Astrocyte (in vitro differentiated cells and primary cell): ENCODE measurements around the gene ZMIZ1. TPM values are rescaled to one million over a fixed set of nuclear protein-coding genes. Genes with fewer than 3 reads are reported as not detected.

Source experiments
- DNase-seq: peaks from one replicate; pipeline ENCODE4 v3.0.0-alpha.2; 2010; ENCODE audit warnings: low read depth
- FAIRE-seq: peaks from 2 replicates; lab custom pipeline; 2011; peaks lifted over from hg19 to GRCh38; lab: Jason Lieb, UNC
- H2AFZ ChIP-seq: 2 replicates; pipeline ENCODE4 v1.6.0; 2012; ENCODE audit warnings: low read depth, low read length, inconsistent platforms
- H3K27ac ChIP-seq: 2 replicates; pipeline ENCODE4 v1.5.1; 2011; ENCODE audit warnings: low read depth, low read length, inconsistent platforms
- H3K27me3 ChIP-seq: 2 replicates; pipeline ENCODE4 v1.6.0; 2011; ENCODE audit warnings: low read length, inconsistent platforms; ENCODE audit not compliant: insufficient read depth
- H3K36me3 ChIP-seq: 2 replicates; pipeline ENCODE4 v1.5.1; 2011; ENCODE audit warnings: low read length, inconsistent platforms; ENCODE audit not compliant: insufficient read depth
- H3K4me1 ChIP-seq: 2 replicates; pipeline ENCODE4 v1.5.1; 2011; ENCODE audit warnings: low read length, inconsistent platforms; ENCODE audit not compliant: insufficient read depth
- H3K4me2 ChIP-seq: 2 replicates; pipeline ENCODE4 v1.6.0; 2012; ENCODE audit warnings: low read length, inconsistent platforms
- H3K4me3 ChIP-seq: 2 replicates; pipeline ENCODE4 v1.5.1; 2011; ENCODE audit warnings: low read depth, mild to moderate bottlenecking, low read length, inconsistent platforms; ENCODE audit not compliant: insufficient read depth
- H3K79me2 ChIP-seq: 2 replicates; pipeline ENCODE4 v1.6.0; 2012; ENCODE audit warnings: mild to moderate bottlenecking, low read length, inconsistent platforms; ENCODE audit not compliant: insufficient read depth
- H3K9ac ChIP-seq: 2 replicates; pipeline ENCODE4 v1.6.0; 2012; ENCODE audit warnings: mild to moderate bottlenecking, low read length, inconsistent platforms
- H3K9me3 ChIP-seq: 2 replicates; pipeline ENCODE4 v1.5.1; 2012; ENCODE audit warnings: low read depth, mild to moderate bottlenecking, low read length, inconsistent platforms; ENCODE audit not compliant: insufficient read depth
- H4K20me1 ChIP-seq: 2 replicates; pipeline ENCODE4 v1.6.0; 2012; ENCODE audit warnings: low read length, inconsistent platforms; ENCODE audit not compliant: insufficient read depth
- H3K27ac Mint-ChIP-seq: one replicate; pipeline ENCODE4 v1.8.0; 2021; ENCODE audit warnings: mild to moderate bottlenecking, mixed read lengths; ENCODE audit not compliant: unreplicated experiment
- H3K27me3 Mint-ChIP-seq: one replicate; pipeline ENCODE4 v1.8.0; 2021; ENCODE audit warnings: low read depth, mixed read lengths; ENCODE audit not compliant: unreplicated experiment
- H3K36me3 Mint-ChIP-seq: one replicate; pipeline ENCODE4 v1.8.0; 2021; ENCODE audit warnings: low read depth, mixed read lengths; ENCODE audit not compliant: unreplicated experiment
- H3K4me1 Mint-ChIP-seq: one replicate; pipeline ENCODE4 v1.8.0; 2021; ENCODE audit warnings: low read depth, mixed read lengths; ENCODE audit not compliant: unreplicated experiment
- H3K4me3 Mint-ChIP-seq: one replicate; pipeline ENCODE4 v1.8.0; 2021; ENCODE audit warnings: mild to moderate bottlenecking, moderate library complexity, mixed read lengths; ENCODE audit not compliant: unreplicated experiment
- H3K9me3 Mint-ChIP-seq: one replicate; pipeline ENCODE4 v1.8.0; 2021; ENCODE audit warnings: mild to moderate bottlenecking, mixed read lengths; ENCODE audit not compliant: unreplicated experiment
- CTCF ChIP-seq: IDR thresholded peaks from 2 replicates; pipeline ENCODE4 v1.5.1; 2011; ENCODE audit warnings: low read depth, mild to moderate bottlenecking, inconsistent platforms, low read length, moderate library complexity; ENCODE audit not compliant: insufficient read depth
- EZH2 ChIP-seq: IDR thresholded peaks from 2 replicates; pipeline ENCODE4 v1.6.1; 2012; ENCODE audit warnings: mild to moderate bottlenecking, low read length, inconsistent platforms; ENCODE audit not compliant: insufficient read depth
- total RNA-seq: library from RNA; stranded (reverse); gene quantifications from 2 replicates; pipeline ENCODE4 v1.2.1, GENCODE V29; 2021

Gene ZMIZ1
- total RNA-seq, 1 donor from 2014 or later, result 45.5 TPM

- Mint-ChIP-seq H3K27ac (peak overlapping the region; percentile 19), H3K4me1 (peaks cover 73% of the 10 kb centered on the region), H3K4me3 (no peak overlapping the region), H3K36me3 (peaks cover 4% of the 10 kb centered on the region), H3K9me3 (no peaks in the 10 kb centered on the region), H3K27me3 (no peaks in the 10 kb centered on the region)
- H3K27me3 ChIP-seq, result no peaks in the 10 kb centered on the region
- FAIRE-seq (no peak), DNase-seq (no peak)
- H3K79me2 ChIP-seq, result peaks cover 100% of the 10 kb centered on the region
- H3K27ac ChIP-seq, result peak overlapping the region; percentile 97
- H3K9me3 ChIP-seq, result no peaks in the 10 kb centered on the region
- H3K4me2 ChIP-seq, result peak overlapping the region; percentile 79
- no peak overlapping the region for H2AFZ ChIP-seq
- H3K4me3 ChIP-seq, result no peak overlapping the region
- H3K4me1 ChIP-seq, result peaks cover 90% of the 10 kb centered on the region
- no peak for TF ChIP-seq EZH2
- no peak for TF ChIP-seq CTCF
- peak overlapping the region; percentile 84 for H3K9ac ChIP-seq
- no peaks in the 10 kb centered on the region for H3K36me3 ChIP-seq
- H4K20me1 ChIP-seq, result peaks cover 84% of the 10 kb centered on the region
Measured at GRCh38 chr10:79078367-79079053, 9.7 kb downstream of the ZMIZ1 start.

GRCh38 chr10:79079054-79079397 lies 10.3 kb downstream of the ZMIZ1 start:
- H3K9me3 Mint-ChIP-seq, result no peaks in the 10 kb centered on the region
- FAIRE-seq (no peak), DNase-seq (no peak)
- peak overlapping the region; percentile 92 for H3K27ac Mint-ChIP-seq
- no peak overlapping the region for H3K4me3 Mint-ChIP-seq
- TF ChIP-seq EZH2 (no peak), CTCF (no peak)
- H3K9ac ChIP-seq, result peak overlapping the region; percentile 84
- peaks cover 5% of the 10 kb centered on the region for H3K36me3 Mint-ChIP-seq
- no peaks in the 10 kb centered on the region for H3K9me3 ChIP-seq
- no peaks in the 10 kb centered on the region for H3K27me3 Mint-ChIP-seq
- peaks cover 84% of the 10 kb centered on the region for H4K20me1 ChIP-seq
- no peak overlapping the region for H2AFZ ChIP-seq
- H3K79me2 ChIP-seq, result peaks cover 100% of the 10 kb centered on the region
- H3K4me2 ChIP-seq, result peak overlapping the region; percentile 79
- H3K36me3 ChIP-seq, result no peaks in the 10 kb centered on the region
- peaks cover 90% of the 10 kb centered on the region for H3K4me1 ChIP-seq
- peak overlapping the region; percentile 97 for H3K27ac ChIP-seq
- no peak overlapping the region for H3K4me3 ChIP-seq
- H3K27me3 ChIP-seq, result no peaks in the 10 kb centered on the region
- peaks cover 74% of the 10 kb centered on the region for H3K4me1 Mint-ChIP-seq
